ENCODE results near the gene IGSF9. TPM values are rescaled to one million over a fixed set of nuclear protein-coding genes. Genes with fewer than 3 reads are reported as not detected.

IGSF9 gene
- total RNA-seq, 1 experiment from 2014 or later = 23.4 TPM

DNA sequence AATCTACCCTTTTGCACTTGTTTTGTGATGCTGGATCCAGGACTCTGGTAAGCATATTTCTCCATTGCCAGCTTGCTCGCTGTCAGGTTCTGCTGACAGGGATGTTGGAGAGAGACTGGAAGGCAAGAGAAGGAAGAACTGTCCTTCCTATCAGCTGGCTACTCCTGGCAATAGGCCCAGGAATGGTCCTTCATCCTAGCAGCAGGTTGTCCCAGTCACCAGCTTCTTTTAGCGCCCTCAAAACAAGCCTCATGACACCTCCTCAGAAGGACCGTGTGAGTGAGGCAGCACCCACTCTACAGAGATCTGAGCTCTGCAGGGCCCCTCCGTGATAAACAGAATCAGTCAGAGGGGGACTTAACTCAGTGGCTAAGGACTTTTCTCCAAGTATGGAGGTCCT, 41.8 kb upstream of the IGSF9 start:
- Histone ChIP-seq H3K9me3 (ENCODE audit: insufficient read depth, low read depth) (no peaks in the 10 kb centered on the region), H3K79me2 (ENCODE audit: low read depth) (no peaks in the 10 kb centered on the region), H3K27me3 (ENCODE audit: insufficient read depth, low read depth) (no peaks in the 10 kb centered on the region), H3K4me1 (replicated peaks; ENCODE audit: insufficient read depth) (no peaks in the 10 kb centered on the region), H3K4me3 (no peak overlapping the region), H4K20me1 (ENCODE audit: insufficient read depth) (no peaks in the 10 kb centered on the region), H3K27ac (no peak overlapping the region), H2AFZ (no peak overlapping the region), H3K9me2 (ENCODE audit: insufficient read depth) (no peaks in the 10 kb centered on the region), H3K4me2 (no peak overlapping the region), H3F3A (ENCODE audit: insufficient read depth, low read depth) (no peaks in the 10 kb centered on the region), H3K36me3 (ENCODE audit: low read depth) (no peaks in the 10 kb centered on the region)
- CTCF ChIA-PET = no interaction called here
- intact Hi-C loops (cut with micrococcal nuclease; ENCODE audit: unreplicated experiment) = no loop called here
- TF ChIP-seq, protein P1, sequence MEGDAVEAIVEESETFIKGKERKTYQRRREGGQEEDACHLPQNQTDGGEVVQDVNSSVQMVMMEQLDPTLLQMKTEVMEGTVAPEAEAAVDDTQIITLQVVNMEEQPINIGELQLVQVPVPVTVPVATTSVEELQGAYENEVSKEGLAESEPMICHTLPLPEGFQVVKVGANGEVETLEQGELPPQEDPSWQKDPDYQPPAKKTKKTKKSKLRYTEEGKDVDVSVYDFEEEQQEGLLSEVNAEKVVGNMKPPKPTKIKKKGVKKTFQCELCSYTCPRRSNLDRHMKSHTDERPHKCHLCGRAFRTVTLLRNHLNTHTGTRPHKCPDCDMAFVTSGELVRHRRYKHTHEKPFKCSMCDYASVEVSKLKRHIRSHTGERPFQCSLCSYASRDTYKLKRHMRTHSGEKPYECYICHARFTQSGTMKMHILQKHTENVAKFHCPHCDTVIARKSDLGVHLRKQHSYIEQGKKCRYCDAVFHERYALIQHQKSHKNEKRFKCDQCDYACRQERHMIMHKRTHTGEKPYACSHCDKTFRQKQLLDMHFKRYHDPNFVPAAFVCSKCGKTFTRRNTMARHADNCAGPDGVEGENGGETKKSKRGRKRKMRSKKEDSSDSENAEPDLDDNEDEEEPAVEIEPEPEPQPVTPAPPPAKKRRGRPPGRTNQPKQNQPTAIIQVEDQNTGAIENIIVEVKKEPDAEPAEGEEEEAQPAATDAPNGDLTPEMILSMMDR (conservative IDR thresholded peaks at IDR 0.05) = no peak
- TF ChIP-seq EZH2 (IDR thresholded peaks at IDR 0.05; ENCODE audit: low read depth) = no peak
- DNase-seq = no peak
- no TSS peak for BruUV-seq (replicated peaks)
- POLR2A ChIA-PET (ENCODE audit: unreplicated experiment) = no interaction called here

- no peaks in the 10 kb centered on the region for H3K9me3 ChIP-seq (ENCODE audit: insufficient read depth, low read depth)
- H3K27me3 ChIP-seq (ENCODE audit: insufficient read depth, low read depth) = no peaks in the 10 kb centered on the region
- H3K27ac ChIP-seq = no peak overlapping the region
- TF ChIP-seq EZH2 (IDR thresholded peaks at IDR 0.05; ENCODE audit: low read depth) = no peak
- TF ChIP-seq, protein P1 (conservative IDR thresholded peaks at IDR 0.05) = no peak
- H3F3A ChIP-seq (ENCODE audit: insufficient read depth, low read depth) = no peaks in the 10 kb centered on the region
- no peak overlapping the region for H2AFZ ChIP-seq
- H3K4me1 ChIP-seq (replicated peaks; ENCODE audit: insufficient read depth) = no peaks in the 10 kb centered on the region
- no peak for DNase-seq
- H3K4me3 ChIP-seq = no peak overlapping the region
- intact Hi-C loops (cut with micrococcal nuclease; ENCODE audit: unreplicated experiment) = no loop called here
- H4K20me1 ChIP-seq (ENCODE audit: insufficient read depth) = no peaks in the 10 kb centered on the region
- H3K4me2 ChIP-seq = no peak overlapping the region
- no peaks in the 10 kb centered on the region for H3K9me2 ChIP-seq (ENCODE audit: insufficient read depth)
- H3K36me3 ChIP-seq (ENCODE audit: low read depth) = no peaks in the 10 kb centered on the region
- no peaks in the 10 kb centered on the region for H3K79me2 ChIP-seq (ENCODE audit: low read depth)
- no TSS peak for BruUV-seq (replicated peaks)
- ChIA-PET CTCF (no interaction called here), POLR2A (ENCODE audit: unreplicated experiment) (no interaction called here)
These were observed 41.1 kb upstream of the IGSF9 start for GRCh38 chr1:159986531-159986930.

DNA sequence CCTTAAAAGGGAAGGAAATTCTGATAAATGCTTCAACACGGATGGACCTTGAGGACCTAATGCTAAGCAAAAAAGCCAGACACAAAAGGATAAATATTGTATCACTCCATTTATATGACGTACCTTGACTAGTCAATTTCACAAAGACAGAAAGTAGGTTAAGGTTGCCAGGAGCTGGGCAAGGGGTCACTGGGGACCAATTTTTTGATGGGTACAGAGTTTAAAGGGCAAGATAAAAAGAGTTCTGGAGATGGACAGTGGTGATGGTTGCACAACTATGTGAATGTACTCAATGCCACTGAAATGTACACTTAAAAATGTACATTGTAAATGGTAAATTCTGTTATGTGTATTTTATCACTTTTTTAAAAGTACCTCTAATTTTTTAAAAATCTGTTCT, 40.7 kb upstream of the IGSF9 start:
- Histone ChIP-seq H3K9me3 (ENCODE audit: insufficient read depth, low read depth) (no peaks in the 10 kb centered on the region), H3K36me3 (ENCODE audit: low read depth) (no peaks in the 10 kb centered on the region), H3K4me2 (no peak overlapping the region), H3K4me3 (no peak overlapping the region), H2AFZ (no peak overlapping the region), H3F3A (ENCODE audit: insufficient read depth, low read depth) (no peaks in the 10 kb centered on the region), H4K20me1 (ENCODE audit: insufficient read depth) (no peaks in the 10 kb centered on the region), H3K79me2 (ENCODE audit: low read depth) (no peaks in the 10 kb centered on the region), H3K27me3 (ENCODE audit: insufficient read depth, low read depth) (no peaks in the 10 kb centered on the region), H3K9me2 (ENCODE audit: insufficient read depth) (no peaks in the 10 kb centered on the region), H3K27ac (no peak overlapping the region), H3K4me1 (replicated peaks; ENCODE audit: insufficient read depth) (no peaks in the 10 kb centered on the region)
- DNase-seq = no peak
- TF ChIP-seq, protein P1 (conservative IDR thresholded peaks at IDR 0.05) = no peak
- no peak for TF ChIP-seq EZH2 (IDR thresholded peaks at IDR 0.05; ENCODE audit: low read depth)
- ChIA-PET CTCF (no interaction called here), POLR2A (ENCODE audit: unreplicated experiment) (no interaction called here)
- intact Hi-C loops (cut with micrococcal nuclease; ENCODE audit: unreplicated experiment) = no loop called here
- BruUV-seq (replicated peaks) = no TSS peak

Data from PC-9 (cell line).